Coronary artery (tissue), 2 donors: ENCODE measurements around the gene KIAA1755.
"Not testable (repeated sequence)": the region's sequence is repeated elsewhere in the genome, so short reads cannot be mapped to it uniquely, and the experiment has no call there.

Experiments used
- DNase-seq: peaks from one replicate; pipeline ENCODE4 v3.0.0-alpha.2; 2017; ENCODE audit warnings: low spot score
- H3K27ac ChIP-seq, 2 donors: fragments of 200-600 bp; sonication (generic); one replicate each; pipeline ENCODE4 v1.5.1; 2016 to 2019
- H3K4me3 ChIP-seq: fragments of 200-600 bp; sonication (generic); 2 replicates; pipeline ENCODE4 v1.5.1; 2016; ENCODE audit warnings: mild to moderate bottlenecking, moderate library complexity
- TF ChIP-seq, protein P1 (sequence below): fragments of 200-600 bp; sonication (generic); IDR thresholded peaks from one replicate; pipeline ENCODE4 v1.5.1; 2019; ENCODE audit warnings: antibody characterized with exemption

KIAA1755 gene

GRCh38 chr20:38290829-38291814 is 30.6 kb upstream of the KIAA1755 start:
- H3K27ac ChIP-seq: peak overlapping the region in 1 of 2 donors; percentile 10
- TF ChIP-seq, protein P1, sequence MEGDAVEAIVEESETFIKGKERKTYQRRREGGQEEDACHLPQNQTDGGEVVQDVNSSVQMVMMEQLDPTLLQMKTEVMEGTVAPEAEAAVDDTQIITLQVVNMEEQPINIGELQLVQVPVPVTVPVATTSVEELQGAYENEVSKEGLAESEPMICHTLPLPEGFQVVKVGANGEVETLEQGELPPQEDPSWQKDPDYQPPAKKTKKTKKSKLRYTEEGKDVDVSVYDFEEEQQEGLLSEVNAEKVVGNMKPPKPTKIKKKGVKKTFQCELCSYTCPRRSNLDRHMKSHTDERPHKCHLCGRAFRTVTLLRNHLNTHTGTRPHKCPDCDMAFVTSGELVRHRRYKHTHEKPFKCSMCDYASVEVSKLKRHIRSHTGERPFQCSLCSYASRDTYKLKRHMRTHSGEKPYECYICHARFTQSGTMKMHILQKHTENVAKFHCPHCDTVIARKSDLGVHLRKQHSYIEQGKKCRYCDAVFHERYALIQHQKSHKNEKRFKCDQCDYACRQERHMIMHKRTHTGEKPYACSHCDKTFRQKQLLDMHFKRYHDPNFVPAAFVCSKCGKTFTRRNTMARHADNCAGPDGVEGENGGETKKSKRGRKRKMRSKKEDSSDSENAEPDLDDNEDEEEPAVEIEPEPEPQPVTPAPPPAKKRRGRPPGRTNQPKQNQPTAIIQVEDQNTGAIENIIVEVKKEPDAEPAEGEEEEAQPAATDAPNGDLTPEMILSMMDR: no peak
- DNase-seq: no peak
- peak overlapping the region; percentile 35 for H3K4me3 ChIP-seq

- no peak overlapping the region for H3K27ac ChIP-seq
- peak; percentile 26 for DNase-seq
- TF ChIP-seq, protein P1: no peak
- no peak overlapping the region for H3K4me3 ChIP-seq
Observed at GRCh38 chr20:38286586-38287531, 26.3 kb upstream of the KIAA1755 start.

DNA sequence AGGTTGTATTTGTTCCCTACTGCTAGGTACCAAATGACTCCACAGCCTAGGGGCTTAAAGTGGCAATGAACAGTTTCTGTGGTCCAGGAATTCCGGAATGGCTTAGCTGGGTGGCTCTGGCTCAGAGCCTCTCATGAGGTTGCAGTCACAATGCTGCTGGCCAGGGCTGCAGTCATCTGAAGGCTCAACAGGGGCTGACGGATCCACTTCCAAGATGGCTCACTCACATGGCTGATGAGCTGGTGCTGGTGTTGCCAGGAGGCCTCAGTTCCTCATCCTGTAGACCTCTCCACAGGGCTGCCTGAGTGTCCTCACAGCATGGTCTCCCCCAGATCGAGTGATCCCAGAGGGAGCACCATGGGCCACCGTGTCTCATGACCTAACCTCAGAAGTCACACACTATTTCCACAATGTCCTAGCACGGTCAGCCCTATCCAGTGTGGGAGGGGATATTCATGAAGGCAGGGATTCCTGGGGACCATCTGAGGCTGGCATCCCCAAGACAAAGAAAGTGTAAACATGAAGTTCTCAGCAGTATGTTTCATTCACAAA is 24.4 kb upstream of the KIAA1755 start:
- no peak overlapping the region for H3K27ac ChIP-seq
- TF ChIP-seq, protein P1: no peak
- H3K4me3 ChIP-seq: no peak overlapping the region
- DNase-seq: peak; percentile 45

DNA sequence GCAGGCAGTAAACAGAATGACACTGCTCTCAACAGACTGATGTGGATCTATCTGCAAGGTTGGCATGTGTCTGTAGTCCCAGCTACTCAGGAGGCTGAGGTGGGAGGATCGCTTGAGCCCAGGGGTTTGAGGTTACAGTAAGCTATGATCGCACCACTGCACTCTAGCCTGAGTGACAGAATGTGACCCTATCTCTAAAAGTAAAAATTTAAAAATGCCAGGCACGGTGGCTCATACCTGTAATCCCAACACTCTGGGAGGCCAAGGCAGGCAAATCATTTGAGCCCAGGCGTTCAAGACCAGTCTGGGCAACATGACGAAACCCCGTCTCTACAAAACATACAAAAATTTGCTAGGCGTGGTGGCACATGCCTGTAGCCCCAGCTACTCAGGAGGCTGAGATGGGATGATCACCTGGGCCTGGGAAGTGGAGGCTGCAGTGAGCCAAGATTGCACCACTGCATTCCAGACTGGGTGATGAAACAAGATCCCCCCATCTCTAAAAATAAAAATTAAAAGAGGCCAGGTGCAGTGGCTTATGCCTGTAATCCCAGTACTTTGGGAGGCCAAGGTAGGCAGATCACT is 23.6 kb upstream of the KIAA1755 start:
- H3K27ac ChIP-seq, H3K4me3 ChIP-seq: not testable (repeated sequence)
- DNase-seq: peak; percentile 17

DNA sequence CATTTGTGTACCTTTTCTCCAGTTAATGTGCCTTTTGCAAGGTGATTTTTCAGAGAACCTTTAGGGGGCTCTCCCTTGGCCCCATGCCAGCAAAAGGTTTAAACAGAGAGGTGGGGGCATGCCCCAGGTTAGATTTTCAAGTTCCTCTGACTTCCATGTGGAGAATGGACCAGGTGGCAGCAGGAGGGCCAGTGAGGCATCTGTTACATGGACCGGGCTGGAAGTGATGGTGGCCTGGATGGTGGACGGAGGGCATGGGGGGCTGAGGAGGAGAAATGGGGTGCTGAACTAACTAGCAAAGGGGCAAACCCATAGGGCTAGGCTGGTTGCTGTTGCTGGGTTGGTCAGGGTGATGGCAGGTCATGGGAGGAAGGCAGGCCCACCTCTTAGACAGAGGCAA is 22.7 kb upstream of the KIAA1755 start:
- H3K4me3 ChIP-seq: no peak overlapping the region
- DNase-seq: peak; percentile 47
- TF ChIP-seq, protein P1: no peak
- H3K27ac ChIP-seq: no peak overlapping the region

- DNase-seq: peak; percentile 12
- not testable (repeated sequence) for H3K27ac ChIP-seq, H3K4me3 ChIP-seq
Observed at GRCh38 chr20:38281176-38281915, 20.8 kb upstream of the KIAA1755 start.

- H3K4me3 ChIP-seq: no peak overlapping the region
- DNase-seq: no peak
- H3K27ac ChIP-seq: no peak overlapping the region
- TF ChIP-seq, protein P1: no peak
Observed at GRCh38 chr20:38278763-38279162, 18.2 kb upstream of the KIAA1755 start.
